NCI-H226 (cell line): ENCODE data around the gene ELMOD3.
"Not testable (repeated sequence)": the region's sequence is repeated elsewhere in the genome, so short reads cannot be mapped to it uniquely, and the experiment has no call there.

ENCODE experiments used
- DNase-seq: peaks from one replicate; pipeline ENCODE4 v3.0.0-alpha.2; 2015

The ELMOD3 gene

DNA sequence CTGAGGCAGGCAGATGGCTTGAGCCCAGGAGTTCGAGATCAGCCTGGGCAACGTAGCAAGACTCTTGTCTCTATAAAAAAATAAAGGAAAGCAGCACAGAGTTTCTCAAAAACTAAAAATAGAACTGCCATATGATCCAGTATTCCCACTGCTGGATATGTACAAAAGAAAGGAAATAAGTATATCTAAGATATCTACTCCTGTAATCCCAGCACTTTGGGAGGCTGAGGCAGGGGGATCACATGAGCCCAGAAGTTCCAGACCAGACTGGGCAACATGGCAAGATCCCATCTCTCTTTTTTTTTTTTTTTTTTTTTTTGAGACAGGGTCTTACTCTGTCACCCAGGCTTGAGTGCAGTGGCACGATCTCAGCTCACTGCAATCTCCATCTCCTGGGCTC, 24.9 kb upstream of the ELMOD3 start:
- not testable (repeated sequence) for DNase-seq

DNA sequence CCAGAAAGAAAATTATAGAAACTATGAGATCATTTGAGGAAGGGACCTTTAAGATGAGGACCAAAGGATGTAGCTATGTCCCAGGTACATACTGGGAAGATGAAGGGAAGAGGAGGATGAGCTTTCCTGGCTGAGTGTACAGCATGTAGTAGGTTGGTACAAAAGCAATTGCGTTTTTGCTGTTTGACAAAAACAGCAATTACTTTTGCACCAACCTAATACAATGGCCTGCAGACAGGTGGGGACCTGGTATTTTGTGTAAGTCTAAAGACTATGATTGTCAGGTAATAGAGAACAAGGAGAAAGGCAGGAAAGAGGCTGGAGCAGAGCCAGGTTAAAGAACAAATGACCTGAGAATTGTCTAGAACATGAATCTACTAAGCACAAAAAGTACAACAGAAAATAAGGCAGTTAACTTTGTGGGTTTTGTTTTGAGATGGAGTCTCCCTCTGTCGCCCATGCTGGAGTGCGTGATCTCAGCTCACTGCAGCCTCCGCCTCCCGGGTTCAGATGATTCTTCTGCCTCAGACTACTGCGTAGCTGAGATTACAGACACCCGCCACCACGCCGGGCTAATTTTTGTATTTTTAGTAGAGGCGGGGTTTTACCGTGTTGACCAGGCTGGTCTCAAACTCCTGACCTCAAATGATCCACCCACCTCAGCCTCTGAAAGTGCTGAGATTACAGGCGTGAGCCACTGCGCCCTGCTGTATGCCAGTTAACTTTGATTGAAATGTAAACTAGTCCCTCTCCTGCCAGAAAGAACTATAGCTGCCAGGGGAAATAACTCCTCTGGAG, 23.5 kb upstream of the ELMOD3 start:
- DNase-seq: no peak

DNA sequence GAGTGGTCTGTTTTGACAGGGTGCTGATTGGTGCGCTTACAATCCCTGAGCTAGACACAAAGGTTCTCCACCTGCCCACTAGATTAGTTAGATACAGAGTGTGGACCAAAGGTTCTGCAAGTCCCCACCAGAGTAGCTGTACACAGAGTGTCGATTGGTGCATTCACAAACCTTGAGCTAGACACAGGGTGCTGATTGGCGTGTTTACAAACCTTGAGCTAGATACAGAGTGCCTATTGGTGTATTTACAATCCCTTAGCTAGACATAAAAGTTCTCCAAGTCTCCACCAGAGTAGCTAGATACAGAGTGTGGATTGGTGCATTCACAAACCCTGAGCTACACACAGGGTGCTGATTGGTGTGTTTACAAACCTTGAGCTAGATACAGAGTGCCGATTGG, 20.7 kb upstream of the ELMOD3 start:
- not testable (repeated sequence) for DNase-seq

DNA sequence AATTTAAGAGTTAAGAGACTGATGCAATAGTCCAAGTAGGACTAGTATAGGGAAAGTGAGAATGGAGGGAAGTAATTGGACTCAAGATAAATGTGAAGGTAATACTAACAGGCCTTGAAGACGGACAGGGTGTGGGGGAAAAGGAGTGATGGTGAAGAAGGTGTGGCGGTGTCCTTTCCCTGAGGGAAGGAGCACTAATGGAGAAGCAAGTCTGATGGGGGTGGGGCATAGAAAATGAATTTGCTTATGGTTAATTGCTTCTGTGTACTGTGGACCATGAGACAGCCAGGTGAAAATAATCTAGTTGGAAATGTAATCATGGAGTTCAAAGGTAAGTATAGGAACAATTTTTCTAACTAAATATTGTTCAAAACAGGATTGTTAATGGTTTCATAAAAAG, 19.6 kb upstream of the ELMOD3 start:
- no peak for DNase-seq

DNA sequence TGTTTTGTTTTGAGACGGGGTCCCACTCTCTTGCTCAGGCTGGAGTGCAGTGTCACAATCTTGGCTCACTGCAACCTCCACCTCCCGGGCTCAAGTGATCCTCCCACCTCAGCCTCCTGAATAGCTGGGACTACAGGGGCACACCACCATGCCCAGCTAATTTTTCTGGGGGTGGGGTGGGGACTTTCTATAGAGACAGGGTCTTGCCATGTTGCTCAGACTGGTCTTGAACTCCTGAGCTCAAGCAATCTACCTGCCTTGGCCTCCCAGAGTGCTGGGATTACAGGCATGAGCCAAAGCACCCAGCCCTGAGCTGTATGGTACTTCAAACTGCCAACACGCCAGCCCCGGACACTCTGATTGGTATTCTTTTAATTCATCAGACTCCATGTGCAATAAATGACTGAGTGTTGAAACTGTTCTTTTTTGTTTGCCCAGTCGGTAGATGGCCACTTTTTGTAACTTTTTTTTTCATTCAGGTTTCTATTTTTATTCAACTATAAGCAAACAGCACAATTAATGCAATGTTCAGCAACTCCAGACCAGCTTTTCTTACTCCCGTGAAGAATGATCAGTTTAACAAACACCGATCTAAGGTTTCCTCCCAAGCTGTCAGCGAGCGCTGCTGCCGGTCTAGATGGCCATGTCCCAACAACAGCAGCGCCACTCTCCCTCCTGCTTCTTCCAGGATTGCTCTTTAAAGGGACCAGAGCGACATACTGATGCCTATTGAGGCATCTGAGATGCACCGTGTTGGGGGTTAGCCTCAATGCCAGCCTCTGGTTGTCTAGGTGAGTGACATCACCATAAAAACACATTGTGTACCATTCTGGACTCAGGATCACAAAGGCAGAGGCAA, 14.3 kb upstream of the ELMOD3 start:
- no peak for DNase-seq

DNA sequence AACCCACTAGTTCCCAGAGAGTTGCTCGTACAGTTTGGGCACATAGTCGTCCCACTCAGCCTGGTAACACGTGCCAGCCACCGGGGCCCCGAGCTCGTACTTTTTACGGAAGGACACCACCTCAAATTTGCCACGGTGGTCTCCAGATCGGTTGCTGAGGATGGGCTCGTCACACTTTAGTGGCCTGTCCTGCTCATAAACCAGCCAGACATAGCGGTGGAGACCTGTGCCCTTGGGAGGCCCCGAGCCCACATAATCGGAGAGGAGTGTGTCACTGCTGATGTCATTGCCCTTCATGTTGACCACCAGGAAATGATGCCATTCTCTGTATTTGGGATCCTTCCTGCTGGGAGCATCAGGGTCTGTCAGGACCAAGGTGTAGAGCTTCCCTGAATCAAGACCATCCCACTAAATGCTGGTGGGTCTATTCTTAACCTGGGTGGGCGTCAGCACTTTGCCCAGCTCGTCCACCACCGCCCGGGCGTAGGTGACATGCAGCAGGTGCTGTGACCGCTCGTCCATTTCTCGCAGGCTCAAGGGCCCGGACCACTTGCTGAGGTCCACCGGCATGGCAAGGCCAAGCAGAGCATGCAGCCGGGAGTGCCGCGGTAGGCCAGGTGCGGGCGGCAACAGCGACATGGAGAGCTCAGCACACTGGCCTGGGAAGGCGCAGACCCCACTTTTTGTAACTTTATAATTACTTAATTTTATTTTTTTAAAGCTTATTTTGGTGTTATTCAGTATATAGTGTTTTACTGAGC, 13.1 kb upstream of the ELMOD3 start:
- DNase-seq: no peak

DNA sequence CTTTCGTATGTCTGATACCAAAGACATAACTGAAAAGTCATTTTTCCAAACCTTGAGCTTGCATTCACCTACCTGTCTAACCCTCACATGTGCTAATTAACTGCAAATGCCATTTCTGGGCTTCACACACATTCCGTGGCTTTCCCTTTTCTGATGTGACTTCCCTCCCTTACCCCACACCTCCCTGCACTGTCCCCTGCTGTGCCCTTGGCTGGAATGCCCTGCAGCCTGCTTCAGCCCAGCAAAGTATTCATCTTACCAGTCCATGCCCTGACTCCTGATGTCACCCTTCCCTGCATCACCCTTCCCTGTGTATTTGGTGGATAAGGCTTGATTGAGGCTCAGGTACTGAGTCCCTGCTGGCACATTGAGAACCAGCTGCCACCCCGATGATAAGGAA, 12.4 kb upstream of the ELMOD3 start:
- no peak for DNase-seq

DNA sequence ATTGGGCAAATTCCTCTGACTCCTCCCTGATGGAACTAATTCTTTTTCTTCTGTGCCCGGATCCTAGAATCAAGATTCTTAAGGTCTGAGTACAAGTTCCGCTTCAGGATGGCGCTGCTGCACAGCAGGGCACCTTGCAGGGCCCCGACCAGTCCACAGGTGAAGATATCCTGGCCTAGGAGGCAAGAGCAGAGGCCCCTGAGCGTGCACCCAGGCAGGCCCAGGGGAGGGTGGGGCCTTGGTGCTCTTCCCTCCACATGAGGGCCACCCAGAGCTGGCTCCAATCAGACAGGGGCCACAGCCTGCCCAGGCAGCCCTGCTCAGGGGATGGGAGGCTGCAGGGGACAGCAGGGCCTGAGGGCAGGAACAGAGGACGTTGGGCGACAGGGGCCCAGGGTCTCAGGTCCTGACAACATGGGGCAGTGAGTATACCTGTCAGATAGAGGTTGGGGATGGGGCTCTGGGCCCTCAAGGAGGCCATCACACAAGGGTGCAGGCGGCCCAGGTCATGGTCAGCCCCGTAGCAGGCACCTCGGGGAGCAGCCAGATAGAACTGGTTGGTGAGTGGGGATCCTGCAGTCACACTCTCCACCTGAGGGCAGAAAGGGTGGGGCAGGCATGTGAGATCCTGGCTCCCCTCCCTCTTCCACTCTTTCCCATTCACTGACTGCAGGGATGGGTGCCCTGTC, 11.2 kb upstream of the ELMOD3 start:
- not testable (repeated sequence) for DNase-seq

DNA sequence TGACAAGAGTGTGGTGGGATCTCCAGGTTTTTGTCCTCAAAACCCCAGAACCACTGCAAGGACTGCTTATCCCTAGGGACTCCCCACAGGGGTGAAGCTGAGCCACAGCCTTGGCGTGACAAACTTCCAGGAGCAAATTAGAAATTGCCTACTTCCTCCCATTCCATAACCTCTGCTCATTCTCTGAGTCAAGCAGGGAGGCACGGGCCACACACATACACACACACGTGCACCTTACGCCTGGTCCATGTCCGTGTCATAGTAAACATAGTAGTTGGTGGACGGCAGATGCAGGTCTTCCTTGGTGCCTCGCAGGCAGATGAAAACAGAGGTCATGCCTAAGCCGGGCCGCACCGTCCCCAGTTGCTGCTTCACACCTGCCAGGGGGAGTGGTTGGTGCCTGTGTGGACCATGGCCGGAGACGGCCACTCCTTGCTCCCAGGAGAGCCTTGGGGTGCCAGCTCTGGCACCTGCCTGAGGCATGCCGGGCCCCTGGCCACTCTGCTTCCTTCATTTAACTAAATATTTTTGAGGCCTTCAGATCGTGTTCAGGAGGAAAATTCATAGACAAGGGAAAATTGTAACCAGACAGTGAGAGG, 10.1 kb upstream of the ELMOD3 start:
- DNase-seq: no peak

DNA sequence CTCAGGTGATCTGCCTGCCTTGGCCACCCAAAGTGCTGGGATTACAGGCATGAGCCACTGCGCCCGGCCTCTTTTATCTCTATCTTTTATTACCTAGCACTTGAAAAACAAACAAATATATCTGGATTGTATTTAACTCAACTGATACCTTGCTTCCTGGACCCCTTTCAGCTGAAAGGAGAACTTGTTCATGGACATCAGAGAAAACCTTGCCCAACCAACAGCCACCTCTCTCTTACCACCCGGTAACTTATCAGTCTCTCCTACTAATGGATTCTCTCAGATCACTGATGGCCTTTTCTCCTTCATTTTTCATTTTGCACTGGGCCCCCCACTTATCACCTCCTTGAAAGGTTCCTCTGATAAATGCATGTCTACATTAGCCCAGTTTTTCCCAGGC, 7.0 kb upstream of the ELMOD3 start:
- DNase-seq: no peak

DNA sequence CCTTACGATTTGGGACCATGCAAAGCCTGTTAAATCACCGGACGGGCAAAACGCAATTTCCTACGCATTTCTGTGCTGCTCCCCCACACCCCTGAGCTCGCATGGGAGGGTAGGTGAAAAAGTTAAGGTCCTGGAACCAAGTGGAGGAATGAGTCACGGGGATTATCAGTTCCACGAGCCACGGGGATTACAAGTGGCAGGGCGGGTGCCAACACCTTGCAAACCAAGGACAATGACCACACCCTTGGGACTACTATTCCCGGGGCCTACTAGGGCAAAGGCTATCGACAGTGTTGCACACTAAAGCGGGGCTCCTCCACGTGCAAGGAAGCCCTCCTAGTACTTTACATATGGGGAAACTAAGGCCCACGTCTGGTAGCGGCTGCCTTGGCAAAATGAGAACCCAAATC, 688 bp upstream of the ELMOD3 start:
- peak; percentile 51 for DNase-seq

DNA sequence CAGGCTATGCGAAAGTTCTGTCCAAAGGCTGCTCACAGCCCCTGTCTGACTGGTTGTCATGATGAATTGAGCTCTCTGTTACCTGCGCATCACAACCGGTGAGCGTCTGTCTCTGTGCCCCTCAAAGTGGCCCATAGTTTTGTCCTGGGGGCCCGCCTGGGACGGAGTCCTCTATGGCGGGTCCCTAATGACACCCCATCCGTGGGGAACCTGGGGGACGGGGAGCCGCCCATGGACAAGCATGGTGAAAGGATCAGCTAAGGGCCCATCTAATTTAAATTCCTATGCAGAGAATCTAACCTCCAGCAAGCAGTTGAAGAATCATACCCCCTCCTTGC, 473 bp downstream of the ELMOD3 start:
- no peak for DNase-seq

DNA sequence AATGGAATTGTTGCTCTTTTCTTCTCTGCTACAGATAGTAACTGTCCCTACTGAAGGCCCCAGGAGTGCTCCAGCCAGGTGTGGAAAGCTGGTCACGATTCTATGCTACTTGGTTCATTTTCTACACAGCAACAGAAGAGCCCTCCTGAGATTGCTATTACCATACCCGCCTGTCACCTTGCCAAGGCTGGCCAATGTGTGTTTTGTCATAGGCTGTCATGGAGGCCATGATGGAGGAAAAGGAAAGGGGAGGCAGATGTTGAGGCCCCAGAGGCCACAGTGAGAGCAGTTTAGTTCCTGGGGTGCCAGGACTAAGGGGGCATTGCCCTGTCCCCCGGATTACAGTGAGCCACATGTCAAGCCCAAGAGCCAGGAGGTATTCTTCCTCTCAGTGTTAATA, 952 bp downstream of the ELMOD3 start:
- no peak for DNase-seq

DNA sequence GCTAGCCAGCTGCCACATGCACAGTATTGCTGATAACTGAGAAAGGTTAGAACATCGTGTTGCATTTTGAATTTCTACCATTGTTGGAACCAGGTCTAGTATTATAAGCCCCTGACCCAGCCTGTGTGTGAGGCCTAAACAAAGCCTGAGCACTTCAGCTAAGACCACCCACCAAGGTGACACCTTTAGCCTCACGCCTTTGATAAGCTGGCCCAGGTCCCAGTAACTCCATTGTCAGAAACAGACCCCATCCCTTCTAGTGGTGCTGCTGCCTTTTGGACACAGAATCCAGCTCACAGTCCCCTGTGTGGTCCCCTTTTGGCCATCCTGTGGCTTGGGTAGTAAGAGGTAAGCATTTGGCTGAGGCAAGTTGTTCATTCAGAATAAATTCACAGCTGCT, 1.6 kb downstream of the ELMOD3 start:
- DNase-seq: no peak

DNA sequence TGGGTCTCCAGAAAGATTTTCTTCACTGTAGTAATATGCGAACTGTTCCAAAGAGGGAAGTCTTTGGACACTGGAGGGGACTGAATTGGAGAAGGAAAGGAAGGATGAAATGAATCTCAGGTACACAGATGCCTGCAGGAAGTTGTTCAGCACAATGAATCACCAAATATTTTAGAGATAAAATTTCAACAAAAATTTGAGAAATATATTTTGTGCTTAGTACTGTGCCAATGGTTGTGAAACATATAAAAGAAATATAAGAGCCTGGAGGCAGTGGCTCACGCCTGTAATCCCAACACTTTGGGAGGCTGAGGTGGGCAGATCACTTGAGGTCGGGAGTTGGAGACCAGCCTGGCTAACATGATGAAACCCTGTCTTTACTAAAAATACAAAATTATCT, 3.2 kb downstream of the ELMOD3 start:
- peak; percentile 45 for DNase-seq

DNA sequence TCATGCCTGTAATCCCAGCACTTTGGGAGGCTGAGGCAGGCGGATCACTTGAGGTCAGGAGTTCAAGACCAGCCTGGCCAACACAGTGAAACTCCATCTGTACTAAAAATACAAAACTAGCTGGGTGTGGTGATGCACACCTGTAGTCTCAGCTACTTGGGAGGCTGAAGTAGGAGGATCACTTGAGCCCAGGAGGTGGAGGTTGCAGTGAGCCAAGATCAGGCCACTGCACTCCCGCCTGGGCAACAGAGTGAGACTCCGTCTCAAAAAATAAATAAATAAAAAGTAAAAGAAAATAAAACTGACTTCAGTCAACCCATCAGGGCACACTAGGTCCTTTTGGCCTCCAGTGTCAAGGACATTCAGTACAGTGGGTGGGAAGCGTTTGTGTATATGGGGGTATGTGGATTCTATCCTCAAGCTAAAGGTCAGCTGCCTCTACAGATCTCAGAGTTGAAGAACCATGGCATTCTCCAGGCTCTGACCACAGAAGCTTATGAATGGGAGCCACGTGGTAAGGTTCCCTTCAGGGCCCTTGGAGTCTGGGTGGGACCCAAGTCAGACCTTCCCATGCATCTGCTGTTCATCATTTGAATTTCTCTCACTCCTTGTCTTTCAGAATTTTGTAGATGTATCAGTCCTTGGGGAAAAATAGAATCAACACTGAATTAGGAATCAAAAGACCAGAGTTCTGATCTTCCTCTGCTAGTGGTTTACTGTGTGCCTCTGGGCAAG, 8.3 kb downstream of the ELMOD3 start:
- DNase-seq: not testable (repeated sequence)

DNA sequence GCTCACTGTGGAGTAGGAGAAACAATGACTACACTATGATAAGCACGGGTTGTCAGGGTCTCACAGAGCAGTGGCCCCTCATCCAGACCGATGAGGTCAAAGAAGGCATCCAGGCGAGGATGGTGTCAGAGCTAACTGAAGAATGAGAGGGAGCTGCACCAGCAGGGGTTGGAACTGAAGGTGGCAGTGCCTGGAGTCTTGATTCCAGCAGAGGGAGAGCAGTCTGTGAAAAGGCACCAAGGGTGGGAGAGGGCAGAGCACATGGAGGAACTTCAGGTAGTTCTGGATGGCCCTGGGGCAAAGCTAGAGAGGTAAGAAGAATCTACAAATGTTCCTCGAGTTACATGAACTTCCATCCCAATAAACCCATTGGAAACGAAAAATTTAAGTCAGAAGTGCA, 12.6 kb downstream of the ELMOD3 start:
- no peak for DNase-seq

DNA sequence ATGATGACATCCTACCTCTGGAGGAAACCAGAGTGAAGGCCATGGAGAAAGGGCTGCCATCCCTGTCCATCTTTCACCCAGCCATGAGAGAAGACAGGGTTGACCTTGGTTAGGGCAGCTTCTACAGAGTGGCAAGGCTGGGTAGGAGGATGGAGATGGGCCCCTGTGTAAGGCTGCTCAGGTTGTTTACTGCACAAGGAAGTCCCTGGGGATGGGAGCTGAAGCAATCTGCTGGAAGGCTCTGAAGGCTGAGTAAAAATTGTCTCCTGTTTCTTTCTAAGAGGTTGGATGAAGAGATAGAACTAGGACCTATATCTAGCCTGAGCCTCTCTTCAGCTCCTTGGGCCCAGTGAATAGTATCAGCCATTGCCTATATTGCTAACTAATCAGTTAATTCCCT, 14.4 kb downstream of the ELMOD3 start:
- DNase-seq: no peak

DNA sequence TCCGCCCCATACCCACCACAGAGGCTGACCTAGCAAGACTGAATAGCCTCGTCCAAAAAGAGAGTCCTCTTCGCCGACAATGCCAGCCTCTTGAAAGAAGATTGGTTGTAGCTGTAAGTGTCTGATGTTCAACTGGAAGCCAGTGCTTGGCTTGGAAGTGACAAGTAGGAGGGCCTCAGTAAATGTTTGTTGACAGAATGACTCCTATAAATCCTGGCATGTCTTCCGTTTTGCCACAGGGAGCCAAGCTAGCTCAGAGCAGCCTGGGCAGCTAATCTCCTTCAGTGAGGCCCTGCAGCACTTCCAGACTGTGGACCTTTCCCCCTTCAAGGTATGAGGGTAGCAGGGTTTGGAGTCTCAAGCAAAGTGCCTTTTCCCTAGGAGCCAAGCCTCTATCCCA, 14.9 kb downstream of the ELMOD3 start:
- no peak for DNase-seq

DNA sequence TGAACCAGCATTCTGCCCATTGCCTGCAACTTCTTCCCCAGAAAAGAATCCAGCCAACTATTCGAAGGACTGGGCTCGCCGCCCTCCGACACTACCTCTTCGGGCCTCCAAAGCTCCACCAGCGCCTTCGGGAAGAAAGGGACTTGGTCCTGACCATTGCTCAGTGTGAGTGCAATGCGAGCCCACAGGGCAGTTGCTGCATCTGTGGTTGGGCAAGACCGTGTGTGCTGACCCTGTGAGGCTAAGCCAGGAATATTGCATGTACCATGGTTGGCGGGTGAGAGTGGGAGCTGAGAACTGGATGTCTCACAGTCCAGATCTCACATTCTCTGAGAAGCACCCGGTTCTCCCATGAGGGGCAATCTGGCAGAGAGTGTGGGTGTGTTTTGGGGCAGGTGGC, 16.5 kb downstream of the ELMOD3 start:
- no peak for DNase-seq

DNA sequence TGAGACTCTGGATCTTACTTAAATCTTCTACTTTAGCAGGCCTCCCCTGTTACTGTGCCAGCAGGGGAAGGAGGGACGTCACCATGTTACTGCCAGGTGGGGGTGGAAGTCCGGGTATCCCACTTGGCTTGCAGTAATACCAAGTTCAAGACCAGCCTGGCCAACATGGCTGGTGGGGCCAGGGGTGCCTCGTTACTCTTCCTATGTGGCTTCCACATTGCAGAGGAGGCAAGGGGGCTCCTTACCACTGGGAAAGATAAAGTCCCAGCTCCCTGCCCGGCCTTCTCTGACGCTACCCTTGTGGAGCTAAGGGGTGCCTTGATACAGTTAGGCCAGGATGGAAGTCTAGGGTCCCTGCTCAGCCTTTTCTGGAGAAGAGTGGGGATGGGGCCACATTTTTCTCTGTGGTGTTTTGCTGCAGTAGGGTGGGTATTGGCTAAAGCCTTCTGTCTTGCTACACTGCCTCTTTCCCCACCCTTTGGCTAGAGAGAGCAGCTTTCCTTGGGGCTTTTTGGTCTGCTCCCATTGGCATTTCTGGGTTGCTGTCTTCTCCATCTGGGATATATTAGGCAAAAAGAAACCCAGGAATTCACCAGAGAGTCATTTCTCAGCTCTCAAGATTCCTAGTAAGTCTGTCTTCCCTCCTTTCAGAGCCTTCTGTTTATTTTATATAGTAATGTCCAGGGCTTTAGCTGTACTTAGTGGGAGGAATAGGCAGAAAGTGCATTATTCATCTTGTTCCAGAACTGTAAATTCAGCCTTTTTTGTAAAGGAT, 21.9 kb downstream of the ELMOD3 start:
- no peak for DNase-seq
